NCI-H82 (cell line): ENCODE measurements around the gene PTBP1.
"Not testable (repeated sequence)": the region's sequence is repeated elsewhere in the genome, so short reads cannot be mapped to it uniquely, and the experiment has no call there.

Experiments
- DNase-seq: peaks from one replicate; lab custom pipeline; 2025; lab: John Stamatoyannopoulos, UW

Gene PTBP1

DNA sequence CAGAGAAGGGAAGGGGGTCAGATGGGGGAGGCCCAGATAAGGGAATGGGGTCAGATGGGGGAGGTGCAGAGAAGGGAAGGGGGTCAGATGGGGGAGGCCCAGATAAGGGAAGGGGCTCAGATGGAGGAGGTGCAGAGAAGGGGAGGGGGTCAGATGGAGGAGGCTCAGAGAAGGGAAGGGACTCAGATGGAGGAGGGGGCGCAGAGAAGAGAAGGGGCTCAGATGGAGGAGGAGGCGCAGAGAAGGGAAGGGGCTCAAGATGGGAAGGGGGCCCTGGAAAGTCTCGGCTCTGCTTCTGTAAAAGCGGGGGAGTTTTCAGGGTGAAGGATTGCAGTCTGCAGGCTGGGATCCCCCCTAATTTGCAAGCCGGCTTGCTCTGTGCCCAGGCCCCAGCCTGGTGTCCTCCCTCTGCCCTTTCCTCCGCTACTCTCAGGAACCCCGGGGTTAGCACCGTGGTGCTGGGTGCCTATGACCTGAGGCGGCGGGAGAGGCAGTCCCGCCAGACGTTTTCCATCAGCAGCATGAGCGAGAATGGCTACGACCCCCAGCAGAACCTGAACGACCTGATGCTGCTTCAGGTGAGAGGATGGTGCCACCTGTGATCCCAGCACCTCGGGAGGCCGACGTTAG lies 32.0 kb downstream of the PTBP1 start:
- DNase-seq, result no peak

DNA sequence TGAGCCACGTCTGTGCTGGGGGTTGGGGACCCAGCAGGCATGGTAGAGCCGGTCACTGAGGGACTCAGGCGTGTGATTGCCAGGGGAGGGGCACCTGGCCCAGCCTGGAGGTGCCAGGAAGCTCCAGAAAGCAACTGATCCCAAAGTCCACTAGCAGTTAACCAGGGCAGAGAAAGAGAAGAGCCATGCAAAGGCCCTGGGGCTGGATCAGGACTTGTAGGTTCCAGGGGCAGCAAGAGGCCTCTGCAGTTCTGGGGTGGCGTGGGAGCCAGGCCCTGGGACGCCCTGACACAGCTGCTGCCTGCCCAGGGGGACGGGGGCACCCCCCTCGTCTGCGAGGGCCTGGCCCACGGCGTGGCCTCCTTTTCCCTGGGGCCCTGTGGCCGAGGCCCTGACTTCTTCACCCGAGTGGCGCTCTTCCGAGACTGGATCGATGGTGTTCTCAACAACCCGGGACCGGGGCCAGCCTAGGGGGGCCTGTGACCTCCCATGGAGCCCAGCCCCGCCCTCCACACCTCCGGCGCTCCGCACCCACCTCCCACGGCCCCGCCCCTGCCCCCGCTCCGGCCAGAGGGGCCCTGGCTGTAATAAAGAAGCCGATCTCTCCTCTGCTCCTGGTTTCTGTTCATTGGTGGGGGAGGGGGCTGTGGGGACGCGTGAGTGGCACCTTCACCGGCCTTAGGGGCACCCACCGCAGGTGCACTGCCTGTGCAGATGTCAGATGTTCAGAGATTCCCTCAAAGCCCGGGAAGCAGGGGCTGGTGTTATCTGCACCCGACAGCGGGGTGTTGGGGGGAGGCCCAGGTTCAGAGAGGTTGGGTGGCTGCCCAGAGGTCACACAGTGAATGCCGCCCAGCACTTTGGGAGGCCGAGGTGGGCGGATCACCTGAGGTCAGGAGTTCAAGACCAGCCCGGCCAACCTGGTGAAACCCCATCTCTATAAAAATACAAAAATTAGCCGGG lies 34.4 kb downstream of the PTBP1 start:
- DNase-seq, result no peak

DNA sequence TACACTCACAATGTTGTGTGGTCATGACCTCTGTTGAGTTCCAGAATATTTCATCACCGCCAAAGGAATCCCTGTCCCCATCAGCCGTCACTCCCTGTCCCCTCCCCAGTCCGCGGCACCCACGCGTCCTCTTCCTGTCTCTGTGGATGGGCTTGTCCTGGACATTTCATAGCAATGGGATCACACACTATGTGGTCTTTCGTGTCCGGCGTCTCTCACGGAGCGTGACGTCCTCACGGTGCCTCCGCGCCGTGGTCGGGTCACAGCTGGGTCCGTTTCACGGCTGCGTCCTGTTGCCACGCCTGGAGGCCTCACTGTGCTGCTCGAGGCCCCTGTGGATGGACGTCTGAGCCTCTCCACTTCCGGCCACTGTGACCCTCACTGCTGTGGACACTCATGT lies 37.0 kb downstream of the PTBP1 start:
- no peak for DNase-seq

DNA sequence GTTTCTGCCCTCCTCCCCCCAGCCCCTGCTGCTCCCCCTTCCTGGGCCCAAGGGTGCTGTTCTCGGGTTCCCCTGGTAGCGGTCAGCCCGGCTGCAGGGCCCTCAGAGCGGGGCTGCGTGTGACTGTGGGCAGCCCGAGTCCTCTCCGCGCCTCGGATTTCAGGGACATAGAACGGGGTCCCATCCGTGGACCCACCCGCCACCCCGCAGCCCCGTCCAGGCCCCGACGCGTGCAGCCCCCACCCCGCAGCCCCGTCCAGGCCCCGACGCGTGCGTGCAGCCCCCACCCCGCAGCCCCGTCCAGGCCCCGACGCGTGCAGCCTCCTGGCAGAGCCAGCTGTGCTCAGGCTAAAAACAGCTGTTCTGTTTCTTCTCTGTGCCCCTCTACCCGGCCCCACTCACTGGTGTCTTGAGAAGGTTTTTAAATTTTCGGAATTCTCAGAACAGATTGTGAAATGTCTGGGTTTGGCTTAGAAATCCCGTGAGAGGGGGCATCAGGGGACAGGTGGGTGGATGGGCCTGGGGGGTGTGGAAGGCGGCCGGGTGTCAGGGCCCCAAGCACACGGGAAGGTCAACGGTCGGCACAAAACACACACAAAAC lies 38.1 kb downstream of the PTBP1 start:
- DNase-seq, result no peak

DNA sequence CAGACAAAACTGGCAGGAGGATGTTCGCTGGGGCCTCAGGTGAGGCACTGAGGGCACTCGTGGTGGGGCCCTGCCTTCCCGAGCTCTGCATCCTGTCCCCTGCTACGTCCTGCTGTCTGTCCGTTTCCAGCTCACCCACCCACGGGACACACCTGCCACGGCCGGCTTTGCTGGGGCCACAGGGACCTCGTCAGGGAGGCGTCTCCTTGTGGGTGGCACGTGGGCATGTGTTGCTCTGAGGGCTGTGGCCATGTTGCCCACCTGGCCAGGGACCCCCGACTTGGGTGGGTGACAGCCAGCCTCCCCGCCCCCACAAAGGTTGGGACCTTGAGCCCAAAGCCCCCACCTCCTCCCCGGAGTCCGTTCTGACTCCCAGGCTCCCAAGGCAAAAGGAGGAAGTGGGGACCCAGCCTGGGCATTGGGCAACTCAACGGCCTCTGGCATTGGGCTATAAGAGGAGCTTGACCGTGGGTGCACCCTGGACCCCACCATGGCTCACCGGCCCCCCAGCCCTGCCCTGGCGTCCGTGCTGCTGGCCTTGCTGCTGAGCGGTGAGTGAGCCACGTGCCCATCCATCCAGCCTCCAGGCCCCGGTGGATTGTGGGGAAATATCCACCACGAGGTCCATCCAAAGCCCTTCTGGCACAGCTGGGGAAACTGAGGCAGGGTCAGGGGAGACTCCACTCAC lies 43.4 kb downstream of the PTBP1 start, which contains the start of gene PRTN3:
TSS of gene PRTN3 (plus strand) at position 481 of the 688 bp plus-strand sequence. CDS start at position 491, 10 bp downstream.
- no peak for DNase-seq

DNA sequence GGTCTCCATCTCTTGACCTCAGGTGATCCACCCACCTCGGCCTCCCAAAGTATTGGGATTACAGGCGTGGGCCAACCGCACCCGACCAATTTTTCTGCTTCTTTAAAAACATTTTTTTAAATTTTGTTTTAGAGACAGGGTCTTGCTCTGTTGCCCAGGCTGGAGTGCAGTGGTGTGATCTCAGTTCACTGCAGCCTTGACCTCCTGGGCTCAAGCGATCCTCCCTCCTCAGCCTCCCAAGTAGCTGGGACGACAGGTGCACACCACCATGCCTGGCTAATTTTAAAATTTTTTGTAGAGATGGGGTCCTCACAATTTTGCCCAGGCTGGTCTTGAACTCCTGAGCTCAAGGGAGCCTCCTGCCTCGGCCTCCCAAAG lies 45.5 kb downstream of the PTBP1 start:
- not testable (repeated sequence) for DNase-seq

DNA sequence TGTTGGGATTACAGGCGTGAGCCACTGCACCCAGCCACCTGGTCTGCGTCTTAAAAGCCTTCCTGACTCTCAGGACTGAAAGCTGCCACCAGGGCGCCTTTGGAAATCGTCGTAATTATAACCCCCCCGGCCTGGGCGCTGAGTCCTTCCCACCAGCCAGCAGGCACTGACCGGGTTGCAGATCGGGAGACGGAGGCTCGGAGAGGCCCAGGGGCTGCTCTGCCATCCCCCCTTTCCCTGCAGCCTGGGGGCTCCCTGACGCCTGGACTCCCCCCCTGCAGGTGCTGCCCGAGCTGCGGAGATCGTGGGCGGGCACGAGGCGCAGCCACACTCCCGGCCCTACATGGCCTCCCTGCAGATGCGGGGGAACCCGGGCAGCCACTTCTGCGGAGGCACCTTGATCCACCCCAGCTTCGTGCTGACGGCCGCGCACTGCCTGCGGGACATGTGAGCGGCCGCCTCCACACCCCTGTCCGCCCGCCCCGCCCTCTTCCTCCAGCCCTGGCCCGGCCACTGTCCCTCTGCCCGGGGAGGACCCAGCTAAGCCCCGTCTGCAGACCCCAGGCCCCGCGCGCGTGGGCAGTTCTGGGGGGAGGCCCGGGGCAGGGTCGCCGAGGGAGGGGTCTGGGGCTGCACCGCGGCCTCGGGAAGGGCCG lies 46.1 kb downstream of the PTBP1 start:
- peak; percentile 29 for DNase-seq

DNA sequence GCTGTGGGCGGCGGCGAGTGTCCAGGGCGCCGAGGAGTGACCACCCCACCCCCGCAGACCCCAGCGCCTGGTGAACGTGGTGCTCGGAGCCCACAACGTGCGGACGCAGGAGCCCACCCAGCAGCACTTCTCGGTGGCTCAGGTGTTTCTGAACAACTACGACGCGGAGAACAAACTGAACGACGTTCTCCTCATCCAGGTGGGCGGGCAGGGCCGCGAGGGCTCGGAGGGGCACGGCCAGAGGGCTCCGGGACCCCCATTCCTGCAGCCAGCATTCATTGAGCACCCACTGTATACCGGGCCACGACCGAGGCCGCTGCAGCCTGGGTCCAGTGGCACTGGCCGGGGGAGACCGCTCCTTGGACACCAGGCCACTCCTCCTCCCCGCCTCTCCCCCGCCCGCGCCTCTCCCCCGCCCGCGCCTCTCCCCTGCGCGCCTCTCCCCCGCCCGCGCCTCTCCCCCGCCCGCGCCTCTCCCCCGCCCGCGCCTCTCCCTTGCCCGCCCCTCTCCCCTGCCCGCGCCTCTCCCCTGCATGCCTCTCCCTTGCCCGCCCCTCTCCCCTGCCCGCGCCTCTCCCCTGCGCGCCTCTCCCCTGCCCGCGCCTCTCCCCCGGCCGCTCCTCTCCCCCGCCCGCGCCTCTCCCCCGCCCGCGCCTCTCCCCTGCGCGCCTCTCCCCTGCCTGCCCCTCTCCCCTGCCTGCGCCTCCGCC lies 46.7 kb downstream of the PTBP1 start:
- no peak for DNase-seq

DNA sequence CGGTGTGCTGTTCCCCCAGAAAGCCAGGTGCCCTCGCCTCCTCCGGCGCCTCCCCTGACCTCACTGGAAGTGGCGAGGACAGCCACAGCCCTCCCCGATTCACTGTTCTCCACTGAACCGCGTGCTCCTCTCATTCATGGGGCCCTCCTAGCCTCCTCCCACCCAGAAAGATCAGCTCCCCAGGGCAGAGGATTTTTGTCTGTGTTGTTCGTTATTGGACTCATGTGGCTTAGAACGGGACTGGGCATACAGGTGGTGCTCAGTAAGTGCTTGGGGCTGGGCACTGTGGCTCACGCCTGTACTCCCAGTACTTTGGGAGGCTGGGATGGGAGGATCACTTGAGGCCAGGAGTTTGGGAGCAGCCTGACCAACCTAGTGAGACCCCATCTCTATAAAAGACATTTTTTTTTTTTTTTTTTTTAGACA lies 47.3 kb downstream of the PTBP1 start:
- DNase-seq, result no peak

DNA sequence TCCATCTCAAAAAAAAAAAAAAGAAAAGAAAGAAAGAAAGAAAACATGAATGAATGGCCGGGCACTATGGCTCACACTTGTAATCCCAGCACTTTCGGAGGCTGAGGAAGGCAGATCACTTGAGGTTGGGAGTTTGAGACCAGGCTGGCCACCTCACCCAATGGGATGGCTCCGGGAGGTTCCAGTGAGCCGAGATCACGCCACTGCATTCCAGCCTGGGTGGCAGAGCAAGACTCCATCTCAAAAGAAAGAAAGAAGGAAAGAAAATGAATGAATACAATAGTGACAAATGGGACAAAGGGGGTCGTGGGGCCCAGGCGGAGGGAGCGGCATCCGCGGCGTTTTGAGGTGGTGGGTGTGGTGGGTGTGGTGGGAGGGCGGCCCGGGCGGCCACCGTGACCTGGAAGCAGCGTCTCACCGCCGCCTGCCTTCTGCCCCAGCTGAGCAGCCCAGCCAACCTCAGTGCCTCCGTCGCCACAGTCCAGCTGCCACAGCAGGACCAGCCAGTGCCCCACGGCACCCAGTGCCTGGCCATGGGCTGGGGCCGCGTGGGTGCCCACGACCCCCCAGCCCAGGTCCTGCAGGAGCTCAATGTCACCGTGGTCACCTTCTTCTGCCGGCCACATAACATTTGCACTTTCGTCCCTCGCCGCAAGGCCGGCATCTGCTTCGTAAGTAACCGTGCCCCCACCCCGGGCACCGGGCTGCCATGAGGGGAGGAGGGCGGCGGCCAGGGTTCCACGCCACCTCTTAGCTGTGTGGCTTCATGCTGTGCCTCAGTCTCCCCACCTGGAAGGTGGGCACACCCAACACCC lies 48.7 kb downstream of the PTBP1 start:
- no peak for DNase-seq

DNA sequence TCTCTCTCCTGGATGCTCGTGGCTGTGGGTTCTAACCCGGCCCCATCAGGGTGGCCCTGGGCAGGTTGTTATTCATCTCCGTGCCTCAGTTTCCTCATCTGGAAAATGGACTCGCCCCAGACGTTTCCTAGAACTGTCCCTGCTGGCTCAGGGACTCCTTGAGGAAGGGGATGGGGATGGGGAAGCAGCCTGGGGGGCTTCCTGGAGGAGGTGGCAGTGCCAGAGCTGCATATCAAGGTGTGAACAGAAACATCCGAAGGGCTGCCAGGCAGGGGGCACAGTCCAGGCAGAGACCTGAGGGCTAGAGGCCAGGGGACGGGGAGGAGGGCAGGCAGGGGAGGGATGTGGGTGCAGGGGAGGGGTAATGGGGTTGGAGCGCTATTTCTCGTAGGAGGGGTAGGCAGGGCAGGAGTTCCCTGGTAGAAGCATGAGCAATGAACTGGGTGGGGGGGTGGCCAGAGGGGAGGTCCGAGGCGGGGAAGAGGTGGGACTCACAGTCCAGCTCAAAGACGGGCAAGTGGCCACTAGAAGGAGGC lies 51.2 kb downstream of the PTBP1 start:
- no peak for DNase-seq

DNA sequence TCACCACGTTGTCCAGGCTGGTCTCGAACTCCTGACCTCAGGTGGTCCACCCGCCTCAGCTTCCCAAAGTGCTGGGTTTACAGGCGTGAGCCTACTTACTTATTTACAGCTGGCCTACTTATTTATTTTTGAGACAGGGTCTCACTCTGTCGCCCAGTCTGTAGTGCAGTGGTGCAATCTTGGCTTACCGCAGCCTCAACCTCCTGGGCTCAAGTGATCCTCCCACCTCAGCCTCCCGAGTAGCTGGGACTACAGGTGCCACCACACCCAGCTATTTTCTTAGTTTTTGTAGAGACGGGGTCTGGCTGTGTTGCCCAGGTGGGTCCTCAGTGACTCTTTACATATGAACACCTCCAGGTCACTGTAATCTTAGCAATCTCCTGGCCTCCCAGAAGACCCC lies 51.9 kb downstream of the PTBP1 start:
- DNase-seq, result not testable (repeated sequence)

DNA sequence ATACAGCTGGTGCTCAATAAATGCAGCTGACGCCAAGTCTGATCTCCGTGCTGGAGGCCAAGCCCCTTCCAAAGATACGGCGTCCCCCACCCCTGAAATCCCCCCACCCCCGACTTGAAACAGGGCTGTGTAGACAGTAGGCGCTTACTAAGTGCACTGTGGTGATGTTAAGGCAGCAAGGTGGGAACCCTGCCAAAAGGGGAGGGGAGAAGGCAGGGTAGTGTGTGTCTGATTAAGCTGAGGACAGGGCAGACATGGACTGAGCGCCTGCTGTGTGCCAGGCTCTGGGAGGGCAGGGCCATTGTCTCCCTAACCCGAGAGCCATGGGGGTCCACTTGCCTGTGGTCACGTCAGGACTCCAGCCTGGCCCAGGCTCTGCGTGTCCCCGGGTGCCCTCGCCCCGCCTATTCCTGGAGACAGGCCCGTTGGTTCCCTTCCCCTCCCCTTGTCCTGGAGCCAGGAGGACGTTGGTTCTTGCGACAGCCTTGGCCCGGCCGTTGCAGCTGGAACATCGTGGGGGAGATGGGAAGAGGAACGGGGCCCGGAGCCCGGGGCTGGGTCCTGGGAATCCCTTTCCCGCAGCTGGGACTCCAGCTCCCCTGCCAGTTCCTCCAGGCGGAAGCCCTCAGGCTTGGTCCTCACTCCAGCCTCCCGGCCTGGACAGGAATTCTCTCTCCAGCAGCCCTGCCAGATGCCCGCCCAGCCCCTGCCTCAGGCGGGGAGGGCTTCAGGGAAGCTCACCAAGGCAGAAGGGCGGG lies 53.1 kb downstream of the PTBP1 start:
- peak; percentile 54 for DNase-seq

DNA sequence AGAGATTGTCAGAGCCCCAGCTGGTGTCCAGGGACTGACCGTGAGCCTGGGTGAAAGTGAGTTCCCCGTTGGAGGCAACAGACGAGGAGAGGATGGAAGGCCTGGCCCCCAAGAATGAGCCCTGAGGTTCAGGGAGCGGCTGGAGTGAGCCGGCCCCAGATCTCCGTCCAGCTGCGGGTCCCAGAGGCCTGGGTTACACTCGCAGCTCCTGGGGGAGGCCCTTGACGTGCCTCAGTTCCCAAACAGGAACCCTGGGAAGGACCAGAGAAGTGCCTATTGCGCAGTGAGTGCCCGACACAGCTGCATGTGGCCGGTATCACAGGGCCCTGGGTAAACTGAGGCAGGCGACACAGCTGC lies 53.7 kb downstream of the PTBP1 start:
- no peak for DNase-seq

DNA sequence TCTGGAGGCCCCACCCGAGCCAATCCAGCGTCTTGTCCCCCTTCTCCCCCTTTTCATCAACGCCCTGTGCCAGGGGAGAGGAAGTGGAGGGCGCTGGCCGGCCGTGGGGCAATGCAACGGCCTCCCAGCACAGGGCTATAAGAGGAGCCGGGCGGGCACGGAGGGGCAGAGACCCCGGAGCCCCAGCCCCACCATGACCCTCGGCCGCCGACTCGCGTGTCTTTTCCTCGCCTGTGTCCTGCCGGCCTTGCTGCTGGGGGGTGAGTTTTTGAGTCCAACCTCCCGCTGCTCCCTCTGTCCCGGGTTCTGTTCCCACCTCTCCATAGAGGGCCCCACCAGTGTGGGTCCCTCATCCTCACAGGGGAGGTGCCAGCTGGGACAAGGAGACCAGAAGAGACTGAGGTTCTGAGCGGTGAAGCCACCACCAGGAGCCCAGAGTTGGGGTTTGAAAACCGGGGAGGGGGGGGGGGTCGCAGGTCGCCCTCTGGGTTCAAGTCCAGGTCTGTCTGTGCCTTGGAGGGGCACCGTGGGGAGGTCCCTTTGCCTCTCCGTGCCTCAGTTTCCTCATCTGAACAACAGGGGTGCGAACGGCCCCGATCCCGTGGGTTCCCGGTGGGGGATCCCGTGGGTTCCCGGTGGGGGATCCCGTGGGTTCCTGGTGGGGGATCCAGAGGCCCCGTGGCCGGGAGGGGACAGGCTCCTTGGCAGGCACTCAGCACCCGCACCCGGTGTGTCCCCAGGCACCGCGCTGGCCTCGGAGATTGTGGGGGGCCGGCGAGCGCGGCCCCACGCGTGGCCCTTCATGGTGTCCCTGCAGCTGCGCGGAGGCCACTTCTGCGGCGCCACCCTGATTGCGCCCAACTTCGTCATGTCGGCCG lies 55.1 kb downstream of the PTBP1 start, which contains the start of gene ELANE:
TSS of gene ELANE (plus strand) at position 168 of the 878 bp plus-strand sequence. CDS start at position 194, 26 bp downstream.
- DNase-seq, result no peak

DNA sequence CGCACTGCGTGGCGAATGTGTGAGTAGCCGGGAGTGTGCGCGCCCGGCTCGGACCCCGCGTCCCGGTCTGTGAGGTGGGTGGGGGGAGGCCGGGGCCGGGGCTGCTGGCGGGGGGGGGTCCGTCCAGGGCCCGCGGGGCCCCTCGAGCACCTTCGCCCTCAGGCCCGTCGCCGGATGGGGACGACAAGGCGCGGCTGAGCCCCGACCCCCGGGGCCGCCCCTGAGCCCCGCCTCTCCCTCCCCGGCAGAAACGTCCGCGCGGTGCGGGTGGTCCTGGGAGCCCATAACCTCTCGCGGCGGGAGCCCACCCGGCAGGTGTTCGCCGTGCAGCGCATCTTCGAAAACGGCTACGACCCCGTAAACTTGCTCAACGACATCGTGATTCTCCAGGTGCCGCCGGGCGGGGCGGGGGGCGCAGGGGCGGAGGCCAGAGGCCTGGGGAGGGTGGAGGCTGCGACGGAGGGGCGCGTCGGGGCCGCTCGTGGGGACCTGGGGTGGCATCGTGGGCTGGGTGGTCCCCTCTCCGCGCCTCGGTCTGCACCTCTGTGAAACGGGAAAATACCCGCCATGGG lies 55.8 kb downstream of the PTBP1 start:
- no peak for DNase-seq

DNA sequence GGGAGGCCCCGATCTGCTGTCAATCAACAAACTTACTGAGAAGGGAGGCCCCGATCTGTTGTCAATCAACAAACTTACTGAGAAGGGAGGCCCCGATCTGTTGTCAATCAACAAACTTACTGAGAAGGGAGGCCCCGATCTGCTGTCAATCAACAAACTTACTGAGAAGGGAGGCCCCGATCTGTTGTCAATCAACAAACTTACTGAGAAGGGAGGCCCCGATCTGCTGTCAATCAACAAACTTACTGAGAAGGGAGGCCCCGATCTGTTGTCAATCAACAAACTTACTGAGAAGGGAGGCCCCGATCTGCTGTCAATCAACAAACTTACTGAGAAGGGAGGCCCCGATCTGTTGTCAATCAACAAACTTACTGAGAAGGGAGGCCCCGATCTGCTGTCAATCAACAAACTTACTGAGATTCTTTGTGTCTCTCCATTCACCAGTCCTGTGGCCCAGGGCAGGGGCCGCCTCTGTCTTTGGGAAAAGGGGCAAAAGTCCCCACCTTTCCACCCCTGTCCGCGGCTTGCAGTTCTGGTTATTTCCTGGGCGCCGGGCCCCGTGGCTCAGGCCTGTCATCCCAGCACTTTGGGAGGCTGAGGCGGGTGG lies 56.5 kb downstream of the PTBP1 start:
- not testable (repeated sequence) for DNase-seq
